GM10847 (cell line): Measurements from ENCODE around the gene PSMC3.

Experiments
- POLR2A ChIP-seq: IDR thresholded peaks from 2 replicates; pipeline ENCODE4 v1.6.1; 2011; ENCODE audit not compliant: insufficient read length; ENCODE audit errors: extremely low read depth

The PSMC3 gene

DNA sequence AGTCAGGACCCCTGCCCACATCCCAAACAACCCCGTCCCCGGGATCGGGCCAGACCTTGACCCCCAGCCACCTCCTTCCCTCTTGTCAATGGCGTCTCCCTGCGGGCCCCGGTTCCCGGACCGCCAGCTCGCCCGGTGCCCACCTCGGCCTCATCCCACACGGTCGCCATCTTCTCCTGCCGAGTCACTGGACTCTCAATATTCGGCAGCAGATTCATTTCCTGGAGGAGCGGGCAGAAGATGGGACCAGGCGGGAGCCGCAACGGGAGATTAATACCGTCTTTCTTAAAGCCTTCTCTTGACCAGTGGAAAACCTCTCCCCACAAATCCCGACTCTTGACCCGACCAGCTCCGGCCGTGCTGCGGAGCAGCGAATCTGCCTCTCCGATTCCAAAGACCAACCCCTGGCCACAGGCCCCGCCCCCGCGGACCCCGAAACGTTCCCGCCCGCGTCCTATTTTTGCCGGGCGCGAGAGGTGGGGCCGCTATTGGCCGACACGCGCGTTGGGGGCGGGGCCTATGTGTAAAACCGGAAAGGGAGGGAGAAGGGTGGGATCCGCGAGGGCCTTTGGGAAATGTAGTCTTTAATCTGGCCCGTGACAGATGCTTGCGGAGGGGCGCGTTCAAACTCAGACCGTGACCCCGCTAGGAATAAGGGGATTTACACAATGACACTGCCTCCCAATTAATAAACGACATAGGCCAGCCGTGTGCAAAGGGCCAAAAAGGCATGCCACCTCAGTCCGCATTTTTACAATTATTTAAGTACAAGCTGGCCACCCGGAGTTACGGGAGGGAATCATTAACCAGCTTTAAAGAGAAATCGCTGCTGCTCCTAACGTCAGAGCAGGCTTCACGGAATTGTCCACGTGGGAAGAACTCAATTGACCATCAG, at the start of gene PSMC3:
TSS of gene PSMC3 (minus strand) at position 378 of the 895 bp plus-strand sequence. CDS start at position 218, 160 bp downstream.
- TF ChIP-seq POLR2A: peak; percentile 80

DNA sequence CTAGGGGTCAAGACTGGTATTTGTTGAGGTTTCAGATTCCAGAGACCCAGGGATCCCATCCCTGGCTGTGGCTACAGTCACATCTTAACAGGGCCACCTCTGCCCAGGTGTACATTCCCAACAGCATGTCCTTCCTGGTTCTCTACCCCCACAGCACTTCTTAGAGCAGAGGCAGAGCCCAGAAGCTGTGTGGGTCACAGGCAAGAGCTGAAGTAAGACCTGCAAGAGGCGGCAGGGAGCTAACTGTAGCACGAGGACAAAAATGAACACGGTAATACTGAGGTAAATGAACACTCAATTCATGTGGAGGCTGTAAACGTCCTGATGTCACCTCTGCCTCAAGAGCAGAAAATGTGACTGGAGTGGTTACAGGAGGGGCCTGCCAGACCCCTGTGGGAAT, 44.4 kb upstream of the PSMC3 start:
- no peak for TF ChIP-seq POLR2A

DNA sequence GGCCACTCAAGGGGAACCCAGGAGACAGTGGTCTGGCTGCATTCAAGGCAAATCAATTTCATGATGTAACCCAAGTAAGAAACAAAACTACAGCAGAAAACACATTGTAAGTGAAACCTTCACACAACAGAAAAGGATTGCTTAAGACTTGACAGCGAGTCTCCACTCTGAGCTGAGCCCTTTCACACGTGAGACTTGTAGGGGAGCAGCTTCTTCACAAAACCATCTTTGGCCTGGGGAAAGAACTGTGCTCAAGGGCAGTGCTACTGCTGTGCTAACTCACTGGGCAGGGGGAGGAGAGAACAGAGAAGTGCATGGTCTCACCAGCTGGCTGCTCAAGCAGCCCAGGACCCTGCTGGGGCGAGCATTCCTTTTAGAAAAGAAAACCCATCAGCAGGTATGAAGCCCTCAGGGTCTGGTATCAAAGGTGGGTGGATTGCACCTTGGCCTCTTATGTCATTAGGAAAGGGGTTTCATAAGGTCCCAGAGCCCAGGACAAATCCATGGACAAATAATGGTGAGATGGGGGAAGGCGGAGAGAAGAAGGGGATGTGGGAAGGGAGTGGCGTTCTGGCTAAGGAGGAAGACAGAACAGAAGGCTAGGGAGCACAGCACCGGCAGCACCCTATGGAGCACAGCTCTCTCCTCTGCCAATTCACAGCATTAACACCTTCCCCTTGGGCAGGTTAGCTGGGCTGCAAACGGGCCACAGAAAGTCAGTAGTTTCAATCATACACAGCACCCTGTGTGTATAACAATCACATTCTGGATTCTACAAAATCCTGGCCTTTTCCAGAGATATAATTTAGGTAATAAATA, 43.3 kb upstream of the PSMC3 start:
- TF ChIP-seq POLR2A: no peak

DNA sequence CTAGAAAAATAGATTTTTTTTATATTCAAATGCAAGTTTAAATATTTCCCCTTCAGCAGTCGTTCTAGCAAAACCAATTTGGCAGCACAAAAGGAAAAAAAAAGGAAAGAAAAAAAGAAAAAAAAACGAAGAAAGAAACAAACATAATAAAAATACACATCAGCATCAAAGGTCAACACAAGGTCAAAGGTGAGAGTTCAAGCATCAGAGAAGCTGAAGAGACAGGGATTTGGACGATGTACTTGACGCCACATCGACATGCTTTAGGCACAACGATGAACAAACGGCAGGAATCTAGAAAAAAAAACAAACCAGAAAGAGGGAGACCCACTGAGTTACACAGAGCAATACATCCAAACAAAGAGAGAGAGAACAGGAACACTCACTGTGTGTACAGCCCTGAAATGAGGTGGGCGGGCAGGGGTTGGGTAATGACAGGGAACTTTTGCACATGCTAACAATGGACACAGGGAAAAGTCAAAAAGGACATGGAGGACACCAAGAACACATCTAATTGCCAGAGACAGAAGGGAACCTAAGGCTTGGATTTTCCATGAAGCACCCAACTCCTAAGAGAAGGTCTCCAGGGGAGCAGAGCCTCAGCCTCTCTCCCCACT, 42.5 kb upstream of the PSMC3 start:
- no peak for TF ChIP-seq POLR2A

DNA sequence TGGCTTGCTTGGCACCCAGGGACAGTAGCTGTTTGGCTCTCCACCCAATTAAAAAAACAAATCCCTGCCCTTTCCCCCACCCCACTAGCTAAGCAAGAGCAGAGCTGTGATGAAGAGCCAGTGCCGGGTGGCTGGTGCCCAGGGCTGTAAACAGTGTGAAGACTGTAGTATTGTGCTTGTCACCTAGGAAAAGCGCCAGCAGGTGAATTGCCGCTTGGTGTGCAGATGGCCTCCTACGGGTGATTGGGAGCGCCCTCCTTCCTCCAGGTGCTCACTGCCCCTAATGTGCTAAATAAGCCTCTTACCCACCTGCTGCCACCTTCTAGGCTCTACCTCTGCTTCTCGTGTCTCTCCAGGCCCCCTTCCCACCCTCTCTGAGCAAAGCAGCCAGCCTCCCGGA, 41.1 kb upstream of the PSMC3 start:
- no peak for TF ChIP-seq POLR2A

DNA sequence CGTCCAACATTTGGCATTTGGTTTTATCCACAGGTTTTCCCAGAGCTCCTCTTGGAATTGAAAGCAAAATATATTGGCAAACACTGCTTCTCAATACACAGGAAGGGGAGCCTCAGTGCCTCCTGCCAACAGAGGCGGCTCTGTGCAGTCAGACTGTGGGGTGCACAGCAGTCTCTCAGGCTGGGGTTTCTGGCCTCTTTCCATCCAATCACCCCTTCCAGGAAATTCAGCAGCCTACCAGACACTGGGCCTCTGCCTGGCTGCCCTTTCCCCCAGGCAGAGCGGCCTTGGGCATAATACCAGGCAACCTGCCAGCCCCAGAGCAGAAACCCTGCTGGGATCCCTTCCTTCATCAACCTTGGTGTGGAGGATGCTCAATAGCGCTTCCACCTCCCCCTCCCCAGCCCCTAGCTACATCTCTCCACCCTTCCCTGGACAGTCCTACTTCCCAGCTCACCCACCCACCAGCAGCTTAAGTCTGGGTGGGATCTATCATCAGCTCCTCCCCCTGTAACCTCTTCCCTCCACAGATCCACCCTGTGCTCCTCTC, 40.5 kb upstream of the PSMC3 start:
- no peak for TF ChIP-seq POLR2A

DNA sequence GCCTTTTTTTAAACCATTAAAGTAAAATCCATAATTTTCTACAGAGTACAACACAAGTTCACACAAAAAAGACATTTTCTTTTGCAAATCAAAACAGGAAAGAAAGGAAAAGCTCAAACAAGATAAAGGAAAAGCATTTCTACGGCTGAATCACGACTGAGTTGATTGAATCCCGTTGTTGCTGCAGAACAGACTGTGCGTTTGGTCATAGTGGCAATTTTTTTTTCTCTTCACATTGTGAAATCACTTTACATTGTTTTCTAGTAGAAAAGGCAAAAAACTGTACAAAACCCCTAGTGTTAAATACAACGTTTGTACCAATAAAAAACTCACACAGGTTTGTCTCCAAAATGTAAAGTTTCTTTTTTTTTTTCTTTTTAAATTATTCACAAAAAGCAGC, 40.0 kb upstream of the PSMC3 start:
- no peak for TF ChIP-seq POLR2A

DNA sequence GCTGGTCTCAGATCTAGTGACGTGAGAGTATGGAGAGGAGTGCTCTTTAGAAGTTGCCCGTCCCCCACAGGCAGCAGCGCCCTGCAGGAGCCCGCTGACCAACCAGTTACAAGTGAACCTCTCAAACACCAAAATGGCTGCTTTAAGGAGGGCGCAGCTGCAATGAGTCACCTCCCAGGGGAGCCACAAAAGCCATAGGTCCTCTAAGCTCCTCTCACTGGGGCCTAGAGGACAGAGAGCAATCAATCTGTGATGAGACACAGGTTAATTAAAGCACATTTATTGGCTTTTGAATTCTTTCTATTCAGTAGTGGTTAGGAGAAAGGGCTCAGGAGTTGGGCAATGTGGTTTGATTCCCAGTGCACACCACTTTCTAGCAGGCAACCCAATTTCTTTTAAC, 38.2 kb upstream of the PSMC3 start:
- no peak for TF ChIP-seq POLR2A

DNA sequence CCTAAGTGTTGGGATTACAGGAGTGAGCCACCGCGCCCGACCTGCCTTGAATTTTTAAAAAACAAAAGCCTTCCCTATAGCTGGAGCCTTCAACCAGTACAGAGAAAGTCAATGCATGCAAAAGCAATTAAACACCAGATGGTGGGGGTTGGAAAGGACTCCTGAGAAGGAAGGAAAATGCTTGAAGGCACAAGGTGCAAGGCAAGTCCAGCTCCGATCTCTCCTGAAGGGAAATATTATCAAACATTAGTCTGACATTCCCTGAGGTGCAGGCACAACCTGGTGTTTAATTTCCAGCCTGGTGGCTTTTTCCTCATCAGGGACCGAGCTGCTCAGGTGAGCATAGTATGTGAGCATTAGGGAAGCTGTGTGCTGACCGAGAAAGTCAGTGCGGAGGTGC, 35.6 kb upstream of the PSMC3 start:
- no peak for TF ChIP-seq POLR2A

DNA sequence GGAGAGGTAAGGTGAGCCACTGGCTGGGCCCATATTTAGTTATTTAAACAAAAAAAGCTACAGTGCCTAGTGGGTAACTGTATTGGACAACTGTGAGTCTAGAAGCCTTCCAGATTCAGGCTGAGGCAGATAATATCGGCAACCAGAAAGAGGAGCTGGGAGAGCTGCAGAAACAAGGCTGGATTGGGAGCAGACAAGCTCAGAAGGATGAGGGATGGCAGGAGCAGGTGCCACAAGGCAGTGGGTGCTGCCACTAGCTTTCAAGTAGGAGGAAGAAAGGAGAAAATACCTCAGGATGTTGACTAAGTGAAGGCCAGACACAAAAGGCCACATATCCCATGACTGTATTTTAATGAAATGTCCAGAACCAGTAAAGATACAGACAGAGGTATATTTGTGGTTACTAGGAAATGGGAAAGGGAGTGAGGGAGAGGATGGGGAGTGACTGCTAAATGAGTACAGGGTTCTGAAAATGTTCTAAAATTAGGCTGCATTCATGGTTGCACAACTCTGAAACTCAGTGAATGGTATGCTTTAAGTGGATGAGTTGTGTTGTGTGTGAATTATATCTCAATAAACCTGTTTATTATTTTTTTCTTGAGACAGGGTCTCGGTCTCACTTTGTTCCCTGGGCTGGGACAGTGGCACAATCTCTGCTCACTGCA, 34.5 kb upstream of the PSMC3 start:
- TF ChIP-seq POLR2A: no peak

DNA sequence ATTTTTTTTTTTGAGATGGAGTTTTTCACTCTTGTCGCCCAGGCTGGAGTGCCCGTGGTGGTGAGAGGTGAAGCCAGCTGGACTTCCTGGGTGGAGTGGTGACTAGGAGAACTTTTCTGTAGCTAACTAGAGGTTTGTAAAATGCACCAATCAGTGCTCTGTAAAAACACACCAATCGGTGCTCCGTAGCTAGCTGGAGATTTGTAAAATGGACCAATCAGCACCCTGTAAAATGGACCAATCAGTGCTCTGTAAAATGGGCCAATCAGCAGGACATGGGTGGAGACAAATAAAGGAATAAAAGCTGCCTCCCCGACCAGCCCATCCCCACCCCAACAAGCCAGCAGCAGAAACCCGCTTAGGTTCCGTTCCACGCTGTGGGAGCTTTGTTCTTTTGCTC, 27.1 kb upstream of the PSMC3 start:
- TF ChIP-seq POLR2A: no peak

DNA sequence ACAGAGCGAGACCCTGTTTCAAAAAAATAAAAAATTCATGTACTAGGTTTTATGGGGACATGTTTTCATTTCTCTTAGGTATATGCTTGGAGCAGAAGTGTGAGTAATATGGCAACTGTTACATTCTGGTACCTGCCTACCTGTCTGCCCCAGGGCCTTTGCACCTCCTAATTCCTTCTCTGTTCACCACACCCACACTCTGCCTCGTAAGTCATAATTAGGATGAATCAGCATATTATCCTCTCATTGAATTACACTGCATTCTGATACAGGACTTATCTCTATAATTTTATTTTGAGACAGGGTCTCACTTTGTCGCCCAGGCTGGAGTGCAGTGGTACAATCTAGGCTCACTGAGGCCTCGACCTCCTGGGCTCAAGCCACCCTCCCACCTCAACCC, 25.8 kb upstream of the PSMC3 start:
- no peak for TF ChIP-seq POLR2A

DNA sequence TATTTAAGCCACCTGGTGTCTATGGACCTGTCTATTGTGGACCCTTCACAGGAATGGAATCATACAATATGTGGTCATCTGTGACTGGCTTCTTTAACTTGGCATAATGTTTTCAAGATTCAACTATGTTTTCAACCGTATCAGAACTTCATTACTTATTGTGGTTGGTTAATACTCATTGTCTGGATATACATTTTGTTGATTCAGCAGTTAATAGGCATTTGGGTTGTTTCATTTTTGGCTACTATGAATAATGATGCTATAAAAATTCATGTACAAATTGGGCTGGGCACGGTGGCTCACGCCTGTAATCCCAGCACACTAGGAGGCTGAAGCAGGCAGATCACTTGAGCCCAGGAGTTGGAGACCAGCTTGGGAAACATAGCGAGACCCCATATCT, 25.2 kb upstream of the PSMC3 start:
- TF ChIP-seq POLR2A: no peak

DNA sequence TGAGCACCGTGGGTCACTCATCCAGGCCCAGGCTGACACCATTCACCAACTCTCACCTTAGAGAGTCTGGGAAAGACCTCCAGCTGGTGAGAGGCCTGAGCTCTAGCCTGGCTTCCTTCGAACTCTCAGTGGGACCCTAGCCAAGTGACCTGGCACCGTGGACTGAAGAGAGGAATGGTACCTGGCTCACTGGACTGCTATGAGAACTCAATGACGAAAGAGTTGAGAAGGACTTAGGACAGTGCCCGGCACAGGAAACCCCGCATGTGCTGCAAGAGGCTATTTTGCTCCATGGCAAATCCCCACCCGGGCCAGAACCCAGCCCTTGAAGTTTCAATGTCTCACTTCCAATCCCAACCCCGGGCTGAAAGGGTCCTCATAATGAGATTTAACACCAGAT, 23.3 kb upstream of the PSMC3 start:
- TF ChIP-seq POLR2A: no peak
